DMS153 treated with DMSO at 0.1 percent for 48 hours (cell line): Measurements from ENCODE around the gene LRRC59.

Source experiments
- DNase-seq: peaks from one replicate; lab custom pipeline; 2025; ENCODE audit not compliant: unreplicated experiment; lab: John Stamatoyannopoulos, UW

Gene LRRC59

GRCh38 chr17:50363217-50364060 lies 33.9 kb downstream of the LRRC59 start:
- DNase-seq = no peak

- DNase-seq = no peak
Observed at GRCh38 chr17:50362661-50363060, 34.7 kb downstream of the LRRC59 start.

GRCh38 chr17:50361561-50362480 lies 35.5 kb downstream of the LRRC59 start:
- DNase-seq = peak; percentile 35

- no peak for DNase-seq
Observed at GRCh38 chr17:50360486-50361115, 36.7 kb downstream of the LRRC59 start.

GRCh38 chr17:50359998-50360461 lies 37.3 kb downstream of the LRRC59 start:
- DNase-seq = no peak

GRCh38 chr17:50359005-50359699 lies 38.2 kb downstream of the LRRC59 start:
- no peak for DNase-seq

GRCh38 chr17:50358177-50358576 lies 39.1 kb downstream of the LRRC59 start:
- no peak for DNase-seq

- no peak for DNase-seq
Observed at GRCh38 chr17:50356892-50357510, 40.3 kb downstream of the LRRC59 start.

GRCh38 chr17:50356418-50356817 lies 40.9 kb downstream of the LRRC59 start:
- DNase-seq = no peak

GRCh38 chr17:50355701-50356341 lies 41.5 kb downstream of the LRRC59 start:
- no peak for DNase-seq

GRCh38 chr17:50355336-50355700 lies 42.0 kb downstream of the LRRC59 start:
- no peak for DNase-seq

- no peak for DNase-seq
Observed at GRCh38 chr17:50354776-50355175, 42.5 kb downstream of the LRRC59 start.

- DNase-seq = no peak
Observed at GRCh38 chr17:50354198-50354597, 43.1 kb downstream of the LRRC59 start.

GRCh38 chr17:50353600-50354195 lies 43.6 kb downstream of the LRRC59 start:
- DNase-seq = no peak

- DNase-seq = no peak
Observed at GRCh38 chr17:50352693-50353599, 44.4 kb downstream of the LRRC59 start.

GRCh38 chr17:50352072-50352692 lies 45.1 kb downstream of the LRRC59 start:
- no peak for DNase-seq

GRCh38 chr17:50350733-50351132 lies 46.6 kb downstream of the LRRC59 start:
- DNase-seq = no peak

- DNase-seq = no peak
Observed at GRCh38 chr17:50349243-50349600, 48.1 kb downstream of the LRRC59 start.
